Loucy (cell line): ENCODE data around the gene KCNMA1.

Experiments
- EZH2phosphoT487 ChIP-seq: fragments of 200-600 bp; IDR thresholded peaks from 2 replicates; pipeline ENCODE4 v1.6.1; 2018; ENCODE audit warnings: antibody characterized with exemption, mild to moderate bottlenecking, moderate library complexity, borderline replicate concordance
- TF ChIP-seq, protein P1 (sequence below): fragments of 200-600 bp; sonication (generic); conservative IDR thresholded peaks from 2 replicates; pipeline ENCODE4 v1.5.1; 2014; ENCODE audit warnings: mild to moderate bottlenecking, antibody characterized with exemption, low read length

DNA sequence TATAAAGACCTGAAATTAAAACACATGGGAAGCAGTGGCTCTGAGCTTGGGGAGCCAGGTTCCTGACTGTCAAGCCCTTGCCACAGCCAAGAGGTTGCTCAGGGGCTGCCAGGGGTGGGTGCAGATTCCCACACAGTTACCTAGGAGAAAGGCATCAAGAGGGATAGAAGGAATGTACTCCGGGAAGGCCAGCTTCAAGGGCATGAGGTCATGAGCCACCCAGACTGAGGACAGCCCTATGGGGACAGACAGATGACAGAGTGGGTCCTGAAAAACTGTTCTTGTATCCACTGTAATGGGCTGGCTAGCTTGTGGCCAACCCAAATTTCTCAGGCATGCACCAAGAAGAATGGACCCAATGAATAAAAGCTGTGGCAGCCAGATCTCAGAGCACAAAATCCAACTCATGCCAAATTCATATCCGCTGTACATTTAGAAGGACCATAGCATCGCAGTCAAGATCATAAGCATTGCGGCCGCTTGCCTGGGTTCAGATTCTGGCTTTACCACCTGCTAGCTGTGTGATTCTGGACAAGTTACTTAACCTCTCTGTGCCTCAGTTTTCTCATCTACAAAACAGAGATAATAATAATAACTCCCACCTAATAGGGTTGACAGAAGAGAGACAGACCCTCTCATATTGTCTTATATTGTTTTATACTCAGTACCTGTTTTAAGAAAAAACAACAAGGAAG, 44.9 kb upstream of the KCNMA1 start:
- TF ChIP-seq EZH2phosphoT487, result no peak
- TF ChIP-seq, protein P1, sequence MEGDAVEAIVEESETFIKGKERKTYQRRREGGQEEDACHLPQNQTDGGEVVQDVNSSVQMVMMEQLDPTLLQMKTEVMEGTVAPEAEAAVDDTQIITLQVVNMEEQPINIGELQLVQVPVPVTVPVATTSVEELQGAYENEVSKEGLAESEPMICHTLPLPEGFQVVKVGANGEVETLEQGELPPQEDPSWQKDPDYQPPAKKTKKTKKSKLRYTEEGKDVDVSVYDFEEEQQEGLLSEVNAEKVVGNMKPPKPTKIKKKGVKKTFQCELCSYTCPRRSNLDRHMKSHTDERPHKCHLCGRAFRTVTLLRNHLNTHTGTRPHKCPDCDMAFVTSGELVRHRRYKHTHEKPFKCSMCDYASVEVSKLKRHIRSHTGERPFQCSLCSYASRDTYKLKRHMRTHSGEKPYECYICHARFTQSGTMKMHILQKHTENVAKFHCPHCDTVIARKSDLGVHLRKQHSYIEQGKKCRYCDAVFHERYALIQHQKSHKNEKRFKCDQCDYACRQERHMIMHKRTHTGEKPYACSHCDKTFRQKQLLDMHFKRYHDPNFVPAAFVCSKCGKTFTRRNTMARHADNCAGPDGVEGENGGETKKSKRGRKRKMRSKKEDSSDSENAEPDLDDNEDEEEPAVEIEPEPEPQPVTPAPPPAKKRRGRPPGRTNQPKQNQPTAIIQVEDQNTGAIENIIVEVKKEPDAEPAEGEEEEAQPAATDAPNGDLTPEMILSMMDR, result no peak
